Measurements from ENCODE around the gene PRKG2.
A peak's percentile ranks its signal among the peaks of the same experiment; 100 is the strongest.

Gene PRKG2

DNA sequence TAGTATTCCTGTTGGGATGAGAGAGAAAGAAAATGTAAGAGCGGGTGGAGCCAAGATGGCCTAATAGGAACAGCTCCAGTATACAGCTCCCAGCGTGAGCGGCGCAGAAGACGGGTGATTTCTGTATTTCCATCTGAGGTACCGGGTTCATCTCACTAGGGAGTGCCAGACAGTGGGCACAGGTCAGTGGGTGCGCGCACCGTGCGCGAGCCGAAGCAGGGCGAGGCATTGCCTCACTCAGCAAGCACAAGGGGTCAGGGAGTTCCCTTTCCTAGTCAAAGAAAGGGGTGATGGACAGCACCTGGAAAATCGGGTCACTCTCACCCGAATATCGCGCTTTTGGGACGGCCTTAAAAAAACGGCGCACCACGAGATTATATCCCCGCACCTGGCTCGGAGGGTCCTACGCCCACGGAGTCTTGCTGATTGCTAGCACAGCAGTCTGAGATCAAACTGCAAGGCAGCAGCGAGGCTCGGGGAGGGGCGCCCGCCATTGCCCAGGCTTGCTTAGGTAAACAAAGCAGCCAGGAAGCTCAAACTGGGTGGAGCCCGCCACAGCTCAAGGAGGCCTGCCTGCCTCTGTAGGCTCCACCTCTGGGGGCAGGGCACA is 61.2 kb downstream of the PRKG2 start:
- DNase-seq: peak; percentile 58

GRCh38 chr4:81152839-81153713 is 61.9 kb downstream of the PRKG2 start:
- peak; percentile 20 for DNase-seq

DNA sequence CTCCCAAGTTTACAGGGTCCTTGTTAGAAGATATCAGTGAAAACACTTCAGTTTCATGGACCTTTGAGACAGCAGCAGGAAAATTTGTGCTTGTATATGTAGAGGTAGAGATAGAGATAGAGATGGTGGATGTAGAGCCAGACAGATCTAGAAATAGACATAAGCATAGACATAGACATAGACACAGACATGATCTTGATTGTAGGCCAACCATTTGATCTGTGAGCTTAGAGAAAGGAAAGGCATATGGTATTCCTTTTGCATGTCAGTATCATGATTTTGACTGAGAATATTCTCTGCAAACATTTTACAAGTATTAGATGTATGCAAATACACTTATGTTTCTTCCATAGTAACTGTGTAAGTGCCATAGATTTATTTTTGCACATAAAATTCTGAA is 65.0 kb downstream of the PRKG2 start:
- DNase-seq: no peak

GRCh38 chr4:81148576-81148975 is 66.4 kb downstream of the PRKG2 start:
- no peak for DNase-seq

- DNase-seq: no peak
Measured at GRCh38 chr4:81146466-81146865, 68.6 kb downstream of the PRKG2 start.

DNA sequence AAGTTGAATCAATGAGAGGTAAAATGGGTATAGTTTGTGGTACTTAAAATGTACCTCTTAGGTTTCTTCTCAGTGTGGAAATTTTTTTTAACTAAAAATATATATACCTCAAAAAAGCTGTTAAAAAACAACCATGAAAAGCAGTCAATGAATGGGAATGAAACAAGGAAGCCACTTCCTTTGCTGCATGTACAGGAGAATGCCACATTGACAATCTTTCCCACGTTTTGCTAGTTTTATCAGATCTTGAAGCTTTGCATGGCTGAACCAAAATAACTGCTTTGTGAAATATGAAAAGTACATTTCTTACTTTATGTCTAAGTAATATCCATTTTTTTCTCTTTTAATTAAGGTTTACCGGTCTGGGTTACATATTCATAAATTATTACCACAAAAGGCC is 71.8 kb downstream of the PRKG2 start:
- no peak for DNase-seq

GRCh38 chr4:81142744-81143143 is 72.3 kb downstream of the PRKG2 start:
- DNase-seq: no peak

DNA sequence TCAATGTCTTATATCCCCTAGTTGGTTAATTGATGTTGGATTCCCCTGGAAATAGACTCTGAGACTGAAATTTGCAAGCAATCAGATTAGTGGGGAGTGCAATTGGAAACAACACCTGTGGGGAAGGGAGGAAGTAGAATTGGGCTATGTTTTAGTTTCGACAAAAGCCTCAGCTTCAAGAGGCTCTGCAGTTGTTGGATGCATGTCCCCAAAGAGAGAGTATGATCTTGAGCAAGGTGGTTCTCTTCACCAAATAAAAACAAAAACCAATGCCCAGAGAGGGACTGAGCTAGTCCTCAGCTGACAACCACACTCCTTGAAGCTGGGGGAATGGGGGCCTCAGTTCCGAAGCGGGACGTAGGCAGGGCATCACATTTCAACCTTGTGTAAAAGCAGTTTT is 77.1 kb downstream of the PRKG2 start:
- DNase-seq: no peak

DNA sequence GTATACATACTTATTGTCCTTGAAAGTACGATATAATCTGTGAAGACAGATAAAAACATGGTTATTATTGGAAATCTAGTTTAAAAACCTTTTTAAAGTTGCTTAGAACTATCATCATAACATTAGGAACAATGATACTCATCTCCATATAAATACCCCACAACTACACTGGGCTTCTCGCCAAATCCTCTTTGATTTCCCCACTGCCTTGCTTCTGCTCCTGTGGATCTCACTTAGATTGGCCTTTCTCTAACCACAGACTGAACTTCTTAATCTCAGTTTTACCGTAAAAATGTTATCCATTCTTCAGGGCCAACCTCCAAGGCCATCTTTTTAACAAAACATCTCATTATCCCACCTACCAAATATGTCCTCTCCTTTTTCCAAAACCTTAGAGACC is 77.6 kb downstream of the PRKG2 start:
- DNase-seq: no peak

DNA sequence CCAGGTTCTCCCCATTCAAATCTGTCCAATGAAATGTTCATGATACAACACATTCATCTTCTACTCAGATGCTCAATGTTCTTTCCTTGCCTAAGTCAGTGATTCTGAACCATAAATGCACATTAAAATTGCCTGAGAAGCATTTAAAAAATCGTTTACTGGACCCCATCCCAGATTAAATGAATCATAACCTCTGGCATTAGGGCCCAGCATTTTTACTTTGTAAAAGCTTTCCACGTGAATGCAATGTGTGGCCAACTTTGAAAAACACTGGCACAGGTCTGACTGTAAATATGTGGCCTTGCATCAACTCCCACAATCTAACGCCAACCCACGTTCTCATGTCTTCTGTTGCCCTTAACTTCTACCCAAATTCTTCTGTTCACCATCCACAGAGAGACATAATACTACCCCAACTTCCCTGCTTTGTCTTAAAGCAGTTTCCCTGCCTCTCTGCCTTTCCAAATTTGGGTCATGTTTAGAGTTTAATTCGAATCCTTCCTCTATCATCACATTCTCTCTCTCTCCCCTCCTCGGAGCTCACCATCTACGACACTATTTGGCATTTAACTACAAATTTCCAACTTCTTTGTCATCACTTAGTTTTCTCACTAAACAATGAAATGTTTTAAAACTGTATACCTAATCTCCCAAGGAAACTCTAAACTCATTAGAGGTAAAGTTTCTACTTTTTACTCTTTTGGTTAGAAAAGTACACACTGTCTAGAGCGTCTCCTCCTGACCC is 78.7 kb downstream of the PRKG2 start:
- DNase-seq: no peak

GRCh38 chr4:81135501-81135900 is 79.5 kb downstream of the PRKG2 start:
- DNase-seq: no peak

- DNase-seq: no peak
Measured at GRCh38 chr4:81131563-81131962, 83.5 kb downstream of the PRKG2 start.

- DNase-seq: peak; percentile 2
Measured at GRCh38 chr4:81131066-81131465, 84.0 kb downstream of the PRKG2 start.

GRCh38 chr4:81130569-81130968 is 84.5 kb downstream of the PRKG2 start:
- DNase-seq: peak; percentile 43

GRCh38 chr4:81120055-81120454 is 95.0 kb downstream of the PRKG2 start:
- DNase-seq: no peak

- no peak for DNase-seq
Measured at GRCh38 chr4:81118086-81118485, 96.9 kb downstream of the PRKG2 start.

- DNase-seq: no peak
Measured at GRCh38 chr4:81116566-81116965, 98.5 kb downstream of the PRKG2 start.

GRCh38 chr4:81113024-81113423 is 102.0 kb downstream of the PRKG2 start:
- no peak for DNase-seq

- no peak for DNase-seq
Measured at GRCh38 chr4:81109356-81109755, 105.7 kb downstream of the PRKG2 start.

DNA sequence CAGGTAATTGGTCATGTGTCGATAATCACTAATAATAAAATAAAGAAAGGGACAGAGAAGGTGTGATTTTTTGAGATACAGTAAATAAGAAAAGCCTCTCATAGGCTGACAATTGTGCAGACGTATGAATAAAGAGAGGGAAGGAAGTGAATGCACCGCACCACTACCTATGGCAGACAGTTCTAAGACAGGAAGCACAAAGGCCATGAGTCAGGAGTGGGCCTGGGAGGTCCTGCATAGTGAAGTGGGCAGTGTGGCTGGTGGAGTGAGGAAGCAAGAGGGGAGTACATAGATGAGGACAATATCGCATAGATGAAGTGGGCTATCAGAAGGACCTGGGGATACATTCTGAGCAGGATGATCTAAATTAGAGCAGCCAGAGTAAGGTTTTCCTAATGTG is 108.9 kb downstream of the PRKG2 start:
- DNase-seq: no peak

DNA sequence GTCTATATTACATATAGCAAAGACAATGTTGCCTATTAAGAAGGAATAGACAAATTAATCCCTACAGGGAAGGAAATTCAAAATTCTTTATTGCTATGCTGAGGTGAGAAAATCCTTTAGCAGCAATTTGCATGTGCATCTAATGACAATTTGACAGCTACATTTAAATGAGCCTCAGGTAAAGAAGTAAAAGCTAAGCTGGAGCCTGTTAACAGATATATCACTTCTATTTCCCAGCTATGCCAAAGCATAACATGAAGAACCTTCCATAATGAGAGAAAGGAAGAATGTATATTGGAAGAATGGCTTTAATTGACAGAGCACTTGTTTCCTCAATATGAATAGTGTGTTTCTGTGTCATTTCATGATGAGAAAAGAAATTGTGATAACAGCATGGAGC is 112.9 kb downstream of the PRKG2 start:
- no peak for DNase-seq

- no peak for DNase-seq
Measured at GRCh38 chr4:81096566-81096965, 118.5 kb downstream of the PRKG2 start.

- no peak for DNase-seq
Measured at GRCh38 chr4:81095389-81095788, 119.6 kb downstream of the PRKG2 start.
